Mesothelial cell of epicardium (in vitro differentiated cells): ENCODE data around the gene HIVEP3. TPM values are rescaled to one million over a fixed set of nuclear protein-coding genes. Genes with fewer than 3 reads are reported as not detected.

Source experiments
- DNase-seq, 2 experiments: peaks; one replicate each; pipeline ENCODE4 v3.0.0; 2021; ENCODE audit warnings: low spot score in 2 of 2; ENCODE audit not compliant: unreplicated experiment in 2 of 2
- H3K27ac Mint-ChIP-seq: 2 replicates; pipeline ENCODE4 v1.8.0; 2021; ENCODE audit warnings: mixed read lengths
- H3K27me3 Mint-ChIP-seq: 2 replicates; pipeline ENCODE4 v1.8.0; 2021; ENCODE audit warnings: low read depth, mixed read lengths
- H3K36me3 Mint-ChIP-seq: 2 replicates; pipeline ENCODE4 v1.8.0; 2021; ENCODE audit warnings: mixed read lengths
- H3K4me1 Mint-ChIP-seq: 2 replicates; pipeline ENCODE4 v1.8.0; 2021; ENCODE audit warnings: mixed read lengths
- H3K4me3 Mint-ChIP-seq: 2 replicates; pipeline ENCODE4 v1.8.0; 2021; ENCODE audit warnings: mild to moderate bottlenecking, moderate library complexity, mixed read lengths
- H3K9me3 Mint-ChIP-seq: 2 replicates; pipeline ENCODE4 v1.8.0; 2021; ENCODE audit warnings: mixed read lengths
- CTCF ChIP-seq: fragments of 200-600 bp; sonication (generic); IDR thresholded peaks from one replicate; pipeline ENCODE4 v1.5.0; 2021; ENCODE audit warnings: antibody characterized with exemption; ENCODE audit not compliant: unreplicated experiment
- total RNA-seq: library from RNA; stranded (reverse); gene quantifications from 3 replicates; pipeline ENCODE4 v1.2.1, GENCODE V29; 2021

Gene HIVEP3
- total RNA-seq, 1 donor from 2014 or later, result 8.9 TPM

GRCh38 chr1:41762777-41763176 is 155.9 kb downstream of the HIVEP3 start:
- no peaks in the 10 kb centered on the region for H3K27me3 Mint-ChIP-seq

GRCh38 chr1:41762251-41762650 is 156.5 kb downstream of the HIVEP3 start:
- H3K4me3 Mint-ChIP-seq, result no peak overlapping the region
- DNase-seq, result no peak
- no peak overlapping the region for H3K27ac Mint-ChIP-seq
- no peak for TF ChIP-seq CTCF
- peaks cover 7% of the 10 kb centered on the region for H3K9me3 Mint-ChIP-seq
- no peaks in the 10 kb centered on the region for H3K36me3 Mint-ChIP-seq
- peaks cover 15% of the 10 kb centered on the region for H3K4me1 Mint-ChIP-seq
- H3K27me3 Mint-ChIP-seq, result no peaks in the 10 kb centered on the region

More at GRCh38 chr1:41762777-41763176, 155.9 kb downstream of the HIVEP3 start:
- Mint-ChIP-seq H3K27ac (no peak overlapping the region), H3K4me1 (peaks cover 18% of the 10 kb centered on the region), H3K4me3 (no peak overlapping the region), H3K36me3 (no peaks in the 10 kb centered on the region), H3K9me3 (peaks cover 7% of the 10 kb centered on the region)
- no peak for DNase-seq
- no peak for TF ChIP-seq CTCF

- no peaks in the 10 kb centered on the region for H3K36me3 Mint-ChIP-seq
- H3K9me3 Mint-ChIP-seq, result peaks cover 14% of the 10 kb centered on the region
- H3K4me3 Mint-ChIP-seq, result no peak overlapping the region
- H3K27ac Mint-ChIP-seq, result no peak overlapping the region
- peaks cover under 1% of the 10 kb centered on the region for H3K4me1 Mint-ChIP-seq
- no peaks in the 10 kb centered on the region for H3K27me3 Mint-ChIP-seq
- no peak for TF ChIP-seq CTCF
- DNase-seq, result no peak
These were observed 159.7 kb downstream of the HIVEP3 start for GRCh38 chr1:41758904-41759548.

GRCh38 chr1:41758500-41758899 is 160.2 kb downstream of the HIVEP3 start:
- H3K4me1 Mint-ChIP-seq, result no peaks in the 10 kb centered on the region
- DNase-seq, result no peak
- H3K9me3 Mint-ChIP-seq, result peaks cover 14% of the 10 kb centered on the region

GRCh38 chr1:41754540-41754939 is 164.2 kb downstream of the HIVEP3 start:
- no peaks in the 10 kb centered on the region for H3K27me3 Mint-ChIP-seq
- TF ChIP-seq CTCF, result no peak

More at GRCh38 chr1:41758500-41758899, 160.2 kb downstream of the HIVEP3 start:
- H3K4me3 Mint-ChIP-seq, result no peak overlapping the region
- H3K27me3 Mint-ChIP-seq, result no peaks in the 10 kb centered on the region
- no peaks in the 10 kb centered on the region for H3K36me3 Mint-ChIP-seq
- no peak overlapping the region for H3K27ac Mint-ChIP-seq
- TF ChIP-seq CTCF, result no peak

More at GRCh38 chr1:41754540-41754939, 164.2 kb downstream of the HIVEP3 start:
- H3K4me1 Mint-ChIP-seq, result no peaks in the 10 kb centered on the region
- no peak overlapping the region for H3K27ac Mint-ChIP-seq
- no peak for DNase-seq
- H3K36me3 Mint-ChIP-seq, result no peaks in the 10 kb centered on the region
- no peak overlapping the region for H3K4me3 Mint-ChIP-seq
- peaks cover 7% of the 10 kb centered on the region for H3K9me3 Mint-ChIP-seq
